Left ventricle myocardium inferior (tissue), 1 donor: ENCODE measurements around the gene MAN1B1. TPM values are rescaled to one million over a fixed set of nuclear protein-coding genes. Genes with fewer than 3 reads are reported as not detected.

Experiments
- DNase-seq: peaks from one replicate; pipeline ENCODE4 v3.0.0-alpha.2; 2020
- H3K27ac ChIP-seq: fragments of 200-600 bp; replicated peaks from 2 replicates; pipeline ENCODE4 v1.8.0; 2021
- H3K27me3 ChIP-seq: fragments of 200-600 bp; 2 replicates; pipeline ENCODE4 v1.8.0; 2021; ENCODE audit warnings: low read depth
- H3K36me3 ChIP-seq: fragments of 200-600 bp; 2 replicates; pipeline ENCODE4 v1.8.0; 2021
- H3K4me1 ChIP-seq: fragments of 200-600 bp; 2 replicates; pipeline ENCODE4 v1.8.0; 2021
- H3K4me3 ChIP-seq: fragments of 200-600 bp; 2 replicates; pipeline ENCODE4 v1.8.0; 2021; ENCODE audit warnings: mild to moderate bottlenecking, moderate library complexity
- H3K9me3 ChIP-seq: fragments of 200-600 bp; replicated peaks from 2 replicates; pipeline ENCODE4 v1.8.0; 2021
- CTCF ChIP-seq: fragments of 200-600 bp; IDR thresholded peaks from 2 replicates; pipeline ENCODE4 v1.8.0; 2021; ENCODE audit warnings: antibody characterized with exemption, mild to moderate bottlenecking, borderline replicate concordance
- intact Hi-C: fragments of 100-400 bp; cut with micrococcal nuclease; formaldehyde crosslinking; loops from one replicate; pipeline ENCODE4 v1.11.0; 2022
- total RNA-seq: library from RNA; stranded (reverse); fragmentation: NEBNext Ultra II Directional; extraction: Animal tissue kit (Norgen Biotek cat#: 25700); gene quantifications from one replicate; pipeline ENCODE4 v1.2.1, GENCODE V29; 2021
- donor health status: DM: no; HTN: yes; CAD: no; lungs with severe emphysema.

Gene MAN1B1
- total RNA-seq, 1 donor from 2014 or later, result 20.6 TPM

GRCh38 chr9:137105814-137106661, 19.3 kb downstream of the MAN1B1 start:
- Histone ChIP-seq H3K36me3 (peaks cover 94% of the 10 kb centered on the region), H3K4me1 (no peaks in the 10 kb centered on the region), H3K27me3 (no peaks in the 10 kb centered on the region), H3K4me3 (no peak overlapping the region), H3K9me3 (no peaks in the 10 kb centered on the region), H3K27ac (no peak overlapping the region)
- no peak for DNase-seq
- intact Hi-C loops, result no loop called here
- no peak for TF ChIP-seq CTCF

GRCh38 chr9:137106662-137107250, 20.0 kb downstream of the MAN1B1 start:
- intact Hi-C loops, result no loop called here
- no peak for DNase-seq
- Histone ChIP-seq H3K27ac (no peak overlapping the region), H3K4me3 (no peak overlapping the region), H3K9me3 (no peaks in the 10 kb centered on the region), H3K4me1 (no peaks in the 10 kb centered on the region), H3K27me3 (no peaks in the 10 kb centered on the region), H3K36me3 (peaks cover 92% of the 10 kb centered on the region)
- no peak for TF ChIP-seq CTCF

GRCh38 chr9:137107312-137107921, 20.6 kb downstream of the MAN1B1 start:
- Histone ChIP-seq H3K4me1 (no peaks in the 10 kb centered on the region), H3K27ac (no peak overlapping the region), H3K27me3 (no peaks in the 10 kb centered on the region), H3K9me3 (no peaks in the 10 kb centered on the region), H3K4me3 (no peak overlapping the region), H3K36me3 (peaks cover 92% of the 10 kb centered on the region)
- intact Hi-C loops, result no loop called here
- DNase-seq, result no peak
- no peak for TF ChIP-seq CTCF

GRCh38 chr9:137107982-137108381, 21.2 kb downstream of the MAN1B1 start:
- intact Hi-C loops, result no loop called here

More at GRCh38 chr9:137107982-137108381, 21.2 kb downstream of the MAN1B1 start:
- no peaks in the 10 kb centered on the region for H3K4me1 ChIP-seq
- H3K27ac ChIP-seq, result no peak overlapping the region
- no peaks in the 10 kb centered on the region for H3K27me3 ChIP-seq
- no peak for DNase-seq
- H3K4me3 ChIP-seq, result no peak overlapping the region
- TF ChIP-seq CTCF, result no peak
- H3K9me3 ChIP-seq, result no peaks in the 10 kb centered on the region
- H3K36me3 ChIP-seq, result peaks cover 95% of the 10 kb centered on the region
